Thymus (tissue), 11 donors: ENCODE data around the gene TTC22. TPM values are rescaled to one million over a fixed set of nuclear protein-coding genes. Genes with fewer than 3 reads are reported as not detected.

Source experiments
- DNase-seq, 9 donors: peaks; one replicate each; pipeline ENCODE4 v3.0.0-alpha.2; 2013; ENCODE audit warnings: low spot score in 9 of 9, low read depth in 6 of 9, missing footprints in 1 of 9
- H3K27ac ChIP-seq, 2 donors: one replicate each; pipeline ENCODE4 v1.5.1; 2013; ENCODE audit warnings: control low read depth in 1 of 2, low read depth in 1 of 2, low read length in 1 of 2, mild to moderate bottlenecking in 1 of 2, moderate library complexity in 1 of 2
- H3K27me3 ChIP-seq, 2 donors: one replicate each; pipeline ENCODE4 v1.5.1; 2013; ENCODE audit warnings: low read length in 1 of 2; ENCODE audit not compliant: control insufficient read depth in 2 of 2, insufficient read depth in 1 of 2
- H3K36me3 ChIP-seq, 2 donors: one replicate each; pipeline ENCODE4 v1.5.1; 2013; ENCODE audit warnings: low read length in 1 of 2, mild to moderate bottlenecking in 1 of 2, moderate library complexity in 1 of 2; ENCODE audit not compliant: control insufficient read depth in 2 of 2, insufficient read depth in 2 of 2
- H3K4me1 ChIP-seq, 2 donors: one replicate each; pipeline ENCODE4 v1.5.1; 2013; ENCODE audit warnings: low read length in 2 of 2; ENCODE audit not compliant: control insufficient read depth in 2 of 2, insufficient read depth in 2 of 2
- H3K4me3 ChIP-seq, 2 donors: one replicate each; pipeline ENCODE4 v1.5.1; 2013; ENCODE audit warnings: low read length in 2 of 2, control low read depth in 1 of 2, mild to moderate bottlenecking in 1 of 2
- H3K9me3 ChIP-seq, 2 donors: one replicate each; pipeline ENCODE4 v1.5.1; 2013; ENCODE audit warnings: low read length in 1 of 2, mild to moderate bottlenecking in 1 of 2; ENCODE audit not compliant: control insufficient read depth in 2 of 2, insufficient read depth in 1 of 2
- WGBS: extraction: QIAGEN DNeasy Blood & Tissue Kit; methylation state at CpG from one replicate; pipeline ENCODE4 v1.1.7; 2013; 5-methylcytosine and 5-hydroxymethylcytosine counted together
- polyA plus RNA-seq: library from polyadenylated mRNA; stranded (reverse); fragments of 200-250 nt; gene quantifications from one replicate; pipeline ENCODE4 v1.2.3, GENCODE V29; 2013
- total RNA-seq: library from RNA; stranded (reverse); fragments of 120-200 nt; gene quantifications from one replicate; pipeline ENCODE4 v1.2.4, GENCODE V29; 2013
- donor health status: healthy.

The TTC22 gene
- total and polyA plus RNA-seq, 2 donors, result 3.0 to 4.4 TPM

GRCh38 chr1:54818461-54819194 is 17.5 kb upstream of the TTC22 start:
- H3K27ac ChIP-seq, result no peak overlapping the region
- 91% methylated on average over 5 of the region's 5 CpGs for WGBS

DNA sequence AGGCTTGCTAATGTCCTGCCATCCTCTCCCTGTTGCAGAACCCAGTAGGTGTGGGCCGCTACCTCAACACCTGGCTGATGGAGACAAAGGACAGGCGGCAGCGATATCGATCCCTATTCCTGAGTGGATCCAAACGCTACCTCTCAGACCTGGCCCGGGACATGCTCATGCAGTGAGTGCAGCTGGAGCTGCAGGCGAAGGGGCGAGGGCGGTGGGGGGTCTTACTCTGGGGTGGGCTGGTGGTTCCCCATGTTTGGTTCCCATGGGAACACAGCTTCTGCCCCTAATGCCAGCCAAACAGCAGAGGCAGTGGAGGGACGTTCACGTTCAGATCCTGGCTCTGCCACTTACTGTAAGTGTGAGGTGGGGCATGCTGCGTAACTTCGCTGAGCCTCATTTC is 15.8 kb upstream of the TTC22 start:
- no peak overlapping the region for H3K27ac ChIP-seq
- H3K4me3 ChIP-seq, result no peak overlapping the region

More at GRCh38 chr1:54818461-54819194, 17.5 kb upstream of the TTC22 start:
- H3K27me3 ChIP-seq, result no peaks in the 10 kb centered on the region
- no peaks in the 10 kb centered on the region for H3K36me3 ChIP-seq
- no peak for DNase-seq
- no peaks in the 10 kb centered on the region for H3K9me3 ChIP-seq
- H3K4me3 ChIP-seq, result no peak overlapping the region
- H3K4me1 ChIP-seq, result no peaks in the 10 kb centered on the region

GRCh38 chr1:54816130-54816529 is 15.0 kb upstream of the TTC22 start:
- Histone ChIP-seq H3K4me1 (no peaks in the 10 kb centered on the region), H3K27me3 (no peaks in the 10 kb centered on the region), H3K36me3 (no peaks in the 10 kb centered on the region), H3K4me3 (no peak overlapping the region), H3K9me3 (no peaks in the 10 kb centered on the region), H3K27ac (no peak overlapping the region)
- WGBS, result 76% methylated on average over 6 of the region's 6 CpGs
- DNase-seq, result no peak

More for the DNA sequence above, 15.8 kb upstream of the TTC22 start:
- no peaks in the 10 kb centered on the region for H3K9me3 ChIP-seq
- no peaks in the 10 kb centered on the region for H3K27me3 ChIP-seq
- WGBS, result 96% methylated on average over 13 of the region's 13 CpGs
- DNase-seq, result no peak
- H3K36me3 ChIP-seq, result no peaks in the 10 kb centered on the region
- H3K4me1 ChIP-seq, result no peaks in the 10 kb centered on the region

DNA sequence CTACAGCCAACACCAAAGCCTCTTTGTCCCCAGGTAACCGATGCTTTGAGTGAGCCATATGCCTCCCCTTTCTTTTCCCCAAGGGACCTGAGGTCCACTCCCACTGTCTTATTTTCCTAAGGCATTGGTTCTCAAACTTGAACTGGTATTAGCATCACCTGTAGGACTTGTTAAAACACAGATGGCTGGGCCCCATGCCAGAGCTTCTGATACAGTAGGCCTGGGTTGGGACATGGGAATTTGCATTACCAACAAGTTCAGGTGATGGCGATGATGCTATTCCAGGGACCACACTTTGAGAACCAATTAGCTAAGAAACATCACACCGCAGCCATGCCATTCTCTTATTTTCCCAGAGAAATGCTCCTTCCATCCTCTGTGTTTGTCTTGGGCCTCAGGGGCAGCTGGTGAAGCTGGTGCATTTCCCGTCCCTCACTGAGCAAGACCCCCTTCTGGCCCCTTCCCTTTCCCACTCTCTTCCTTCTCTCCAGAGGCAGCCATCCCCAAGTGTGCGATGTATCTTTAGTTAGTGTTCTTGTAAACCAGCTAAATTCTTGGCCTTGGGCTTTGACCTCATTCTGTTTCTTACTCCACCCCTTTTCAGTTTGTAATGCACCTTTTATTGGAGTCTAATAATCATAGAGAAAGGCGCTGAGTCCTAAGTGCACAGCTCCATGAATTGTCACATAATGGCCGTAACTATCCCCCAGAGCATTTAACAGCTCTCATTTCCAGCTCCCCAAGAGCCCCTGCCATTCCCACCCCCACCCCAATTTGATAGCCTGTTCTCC is 14.2 kb upstream of the TTC22 start:
- WGBS, result 97% methylated on average over 7 of the region's 7 CpGs
- no peak for DNase-seq

DNA sequence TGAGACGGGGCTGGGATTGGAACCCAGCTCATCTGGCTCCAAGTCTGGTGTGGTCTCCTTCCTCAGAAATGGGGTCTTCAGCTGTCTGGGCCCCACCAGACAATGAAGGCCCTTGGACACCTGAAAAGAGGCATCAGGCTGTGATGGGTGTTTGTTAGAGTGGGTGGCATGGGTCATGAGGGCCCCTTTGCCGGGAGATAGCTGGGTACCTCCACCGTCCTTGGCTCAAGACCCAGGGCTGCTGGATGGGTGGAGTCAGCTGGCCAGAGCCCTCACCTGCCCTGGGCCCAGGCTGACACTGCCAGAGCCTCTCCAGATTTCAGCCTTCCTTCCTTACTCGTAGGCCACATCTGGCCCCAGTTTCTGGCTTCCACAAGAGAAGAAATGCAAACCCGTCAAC is 13.4 kb upstream of the TTC22 start:
- no peaks in the 10 kb centered on the region for H3K4me1 ChIP-seq
- H3K9me3 ChIP-seq, result no peaks in the 10 kb centered on the region
- no peak overlapping the region for H3K4me3 ChIP-seq
- H3K27me3 ChIP-seq, result no peaks in the 10 kb centered on the region
- H3K27ac ChIP-seq, result no peak overlapping the region
- WGBS, result 95% methylated on average over 5 of the region's 5 CpGs
- H3K36me3 ChIP-seq, result no peaks in the 10 kb centered on the region
- DNase-seq, result no peak

More for the DNA sequence above, 14.2 kb upstream of the TTC22 start:
- H3K27ac ChIP-seq, result no peak overlapping the region
- no peak overlapping the region for H3K4me3 ChIP-seq
- no peaks in the 10 kb centered on the region for H3K36me3 ChIP-seq
- H3K9me3 ChIP-seq, result no peaks in the 10 kb centered on the region
- no peaks in the 10 kb centered on the region for H3K4me1 ChIP-seq
- no peaks in the 10 kb centered on the region for H3K27me3 ChIP-seq

DNA sequence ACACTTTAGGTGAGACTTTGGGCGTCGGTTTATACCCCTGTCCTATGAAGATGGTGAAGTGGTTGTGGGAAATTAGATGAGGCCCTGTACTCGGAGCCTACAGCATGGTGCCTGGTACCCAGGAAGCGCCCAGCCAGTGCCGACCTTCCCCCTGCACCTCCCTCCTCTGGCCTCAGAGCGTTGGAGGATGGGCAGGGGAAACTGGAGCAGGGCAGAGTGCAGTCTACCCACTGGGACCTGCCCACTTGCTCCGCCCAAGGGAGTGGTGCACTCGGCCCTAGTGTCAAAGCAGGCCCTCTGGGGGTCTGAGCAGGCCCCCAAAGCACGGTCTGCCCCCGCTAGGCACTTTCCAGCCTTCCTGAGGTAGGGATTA is 13.0 kb upstream of the TTC22 start:
- H3K9me3 ChIP-seq, result no peaks in the 10 kb centered on the region
- no peaks in the 10 kb centered on the region for H3K27me3 ChIP-seq
- DNase-seq, result no peak
- H3K27ac ChIP-seq, result no peak overlapping the region
- no peak overlapping the region for H3K4me3 ChIP-seq
- H3K36me3 ChIP-seq, result no peaks in the 10 kb centered on the region
- no peaks in the 10 kb centered on the region for H3K4me1 ChIP-seq
- WGBS, result 94% methylated on average over 10 of the region's 10 CpGs

DNA sequence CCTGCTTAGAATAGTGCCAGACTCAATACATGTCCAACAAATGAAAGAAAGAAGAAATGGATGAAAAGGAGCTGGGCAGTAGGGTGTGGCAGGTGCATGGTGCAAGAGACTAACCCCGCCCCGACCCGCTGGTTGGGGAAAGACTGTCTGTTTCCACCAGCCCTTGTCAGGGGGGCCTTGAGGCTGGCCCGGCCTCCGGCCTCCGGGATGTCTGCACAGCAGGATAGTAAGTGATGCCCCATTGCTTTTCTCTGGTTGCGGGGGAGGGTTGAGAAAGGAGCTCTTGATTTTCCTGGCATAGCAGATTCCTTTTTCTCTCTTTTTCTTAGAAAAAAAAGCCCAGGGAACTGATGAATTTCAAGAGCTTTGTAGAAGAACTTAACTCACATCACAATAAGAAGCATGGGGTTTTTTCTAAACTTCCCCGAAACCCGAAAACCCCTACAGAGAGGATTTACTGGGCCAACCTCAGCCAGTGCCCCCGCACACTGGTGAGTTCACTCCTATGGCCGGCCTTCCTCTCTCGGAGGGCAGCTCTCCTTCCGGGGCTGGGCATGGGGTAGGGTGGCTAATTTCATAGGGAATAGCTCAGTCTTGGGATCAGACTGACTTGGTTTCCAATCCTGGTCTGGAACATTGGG is 12.5 kb upstream of the TTC22 start:
- Histone ChIP-seq H3K4me3 (no peak overlapping the region), H3K36me3 (no peaks in the 10 kb centered on the region), H3K9me3 (no peaks in the 10 kb centered on the region), H3K27me3 (no peaks in the 10 kb centered on the region), H3K27ac (no peak overlapping the region), H3K4me1 (no peaks in the 10 kb centered on the region)
- WGBS, result 97% methylated on average over 13 of the region's 13 CpGs
- no peak for DNase-seq

DNA sequence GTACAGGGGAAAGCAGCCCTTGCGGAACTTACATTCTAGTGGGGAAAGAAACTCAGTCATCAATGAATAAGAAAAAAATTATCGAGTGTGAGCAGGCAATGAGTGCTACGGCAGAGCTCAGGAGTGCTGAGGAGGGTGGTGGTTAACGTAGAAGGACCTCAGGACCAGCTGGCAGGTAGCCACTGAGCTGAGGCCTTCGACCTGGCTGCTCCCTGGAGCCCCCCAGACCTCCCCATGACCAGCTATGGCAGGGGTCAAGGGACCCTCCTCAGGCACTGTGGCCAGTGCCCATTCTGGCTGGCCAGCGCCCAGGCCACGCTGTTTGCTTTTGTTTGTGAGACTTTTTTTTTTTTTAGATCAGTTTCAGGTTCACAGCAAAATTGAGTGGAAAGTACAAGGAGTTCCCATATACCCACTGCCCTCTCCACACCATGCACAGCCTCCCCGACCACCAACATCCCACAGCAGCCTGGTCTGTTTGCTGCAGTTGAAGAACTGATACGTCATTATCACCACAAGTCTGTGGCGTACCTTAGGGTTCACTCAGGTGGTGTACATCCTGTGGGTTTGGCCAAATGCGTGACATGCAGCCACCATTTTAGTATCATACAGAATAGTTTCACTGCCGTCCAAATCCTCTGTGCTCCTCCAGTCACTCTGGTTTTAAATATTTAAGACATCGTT is 11.8 kb upstream of the TTC22 start:
- Histone ChIP-seq H3K9me3 (no peaks in the 10 kb centered on the region), H3K27me3 (no peaks in the 10 kb centered on the region), H3K27ac (no peak overlapping the region), H3K4me1 (no peaks in the 10 kb centered on the region), H3K4me3 (no peak overlapping the region), H3K36me3 (no peaks in the 10 kb centered on the region)
- DNase-seq, result no peak
- 83% methylated on average over 13 of the region's 13 CpGs for WGBS
